Loucy (cell line): Measurements from ENCODE around the gene OR2AE1.

Experiments used
- CTCF ChIP-seq: fragments of 200-600 bp; sonication (generic); conservative IDR thresholded peaks from 2 replicates; pipeline ENCODE4 v1.5.1; 2014; ENCODE audit warnings: mild to moderate bottlenecking, antibody characterized with exemption, low read length
- EZH2phosphoT487 ChIP-seq: fragments of 200-600 bp; IDR thresholded peaks from 2 replicates; pipeline ENCODE4 v1.6.1; 2018; ENCODE audit warnings: antibody characterized with exemption, mild to moderate bottlenecking, moderate library complexity, borderline replicate concordance

GRCh38 chr7:99899830-99900519, 23.1 kb upstream of the OR2AE1 start:
- TF ChIP-seq CTCF (no peak), EZH2phosphoT487 (no peak)
